ENCODE data around the gene DPY19L3. TPM values are rescaled to one million over a fixed set of nuclear protein-coding genes. Genes with fewer than 3 reads are reported as not detected.
"Not testable (repeated sequence)": the region's sequence is repeated elsewhere in the genome, so short reads cannot be mapped to it uniquely, and the experiment has no call there.

The DPY19L3 gene
- total RNA-seq, 1 donor from 2014 or later = 19.5 TPM

DNA sequence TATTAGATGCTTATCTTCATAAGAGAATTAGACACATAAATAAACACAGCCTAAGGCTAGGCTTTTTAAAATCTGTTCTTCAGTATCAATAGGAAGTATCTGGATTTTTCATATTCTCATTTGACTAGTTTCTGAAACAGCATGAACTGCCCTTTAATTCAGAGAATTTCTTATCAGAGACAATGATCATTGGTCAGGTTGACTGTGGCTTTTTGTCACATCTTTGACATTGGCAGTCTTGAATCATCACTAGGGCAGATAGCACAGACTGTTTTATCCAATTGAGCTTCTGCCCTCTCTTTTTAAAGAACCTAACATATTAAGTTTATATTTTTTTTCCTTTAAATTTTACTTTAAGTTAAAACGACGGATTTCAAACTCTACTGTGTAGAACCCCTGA is 59.6 kb downstream of the DPY19L3 start:
- intact Hi-C loops (cut with micrococcal nuclease) = no loop called here
- Mint-ChIP-seq H3K4me3 (no peak overlapping the region), H3K36me3 (ENCODE audit: low read depth) (no peaks in the 10 kb centered on the region), H3K9me3 (no peaks in the 10 kb centered on the region), H3K4me1 (no peaks in the 10 kb centered on the region), H3K27me3 (no peaks in the 10 kb centered on the region), H3K27ac (no peak overlapping the region)
- no peak for DNase-seq

DNA sequence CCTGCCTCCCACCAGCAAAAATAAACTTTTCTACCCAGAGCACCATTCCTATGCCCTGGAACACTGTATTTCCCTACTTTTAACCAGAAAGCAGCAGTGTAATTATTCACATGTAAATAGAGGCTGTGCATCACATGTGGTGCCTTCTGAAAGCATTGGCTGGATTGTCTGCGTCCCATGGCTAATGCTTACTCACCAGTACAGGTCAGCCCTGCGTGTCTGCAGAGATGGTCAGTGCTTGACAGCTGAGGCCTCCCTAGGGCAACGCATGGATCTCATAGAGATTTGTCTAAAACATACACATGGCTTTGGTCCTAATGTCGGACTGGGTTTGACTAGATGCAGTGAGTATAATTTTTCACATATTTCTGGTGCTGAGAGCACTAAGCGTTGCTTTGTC is 64.2 kb downstream of the DPY19L3 start:
- H3K9me3 Mint-ChIP-seq = no peaks in the 10 kb centered on the region
- no peaks in the 10 kb centered on the region for H3K36me3 Mint-ChIP-seq (ENCODE audit: low read depth)
- H3K27ac Mint-ChIP-seq = no peak overlapping the region
- intact Hi-C loops (cut with micrococcal nuclease) = no loop called here
- no peak for DNase-seq
- peaks cover 4% of the 10 kb centered on the region for H3K4me1 Mint-ChIP-seq
- no peaks in the 10 kb centered on the region for H3K27me3 Mint-ChIP-seq
- H3K4me3 Mint-ChIP-seq = no peak overlapping the region

DNA sequence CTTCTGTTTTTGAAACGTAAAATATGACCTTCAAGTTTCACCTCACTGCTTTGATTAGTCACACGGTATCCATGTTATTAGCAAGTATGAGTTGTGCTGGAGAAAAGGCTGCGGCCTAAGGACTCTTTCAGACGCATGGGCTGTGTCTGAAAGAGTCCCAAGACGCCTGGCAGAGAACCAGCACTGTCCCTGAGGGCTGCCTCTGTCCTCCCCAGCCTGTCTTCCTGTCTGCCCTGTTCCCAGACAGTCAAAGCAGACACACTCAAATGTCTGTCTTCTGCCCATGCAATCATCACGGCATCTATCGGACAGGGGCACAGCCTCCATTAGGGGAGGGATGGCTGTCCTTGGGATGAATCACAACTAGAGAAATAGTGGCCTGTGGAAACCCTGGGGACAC is 65.5 kb downstream of the DPY19L3 start:
- no peak for DNase-seq
- peaks cover 4% of the 10 kb centered on the region for H3K4me1 Mint-ChIP-seq
- no peak overlapping the region for H3K4me3 Mint-ChIP-seq
- H3K36me3 Mint-ChIP-seq (ENCODE audit: low read depth) = no peaks in the 10 kb centered on the region
- no peak overlapping the region for H3K27ac Mint-ChIP-seq
- no peaks in the 10 kb centered on the region for H3K27me3 Mint-ChIP-seq
- H3K9me3 Mint-ChIP-seq = no peaks in the 10 kb centered on the region
- intact Hi-C loops (cut with micrococcal nuclease) = no loop called here

DNA sequence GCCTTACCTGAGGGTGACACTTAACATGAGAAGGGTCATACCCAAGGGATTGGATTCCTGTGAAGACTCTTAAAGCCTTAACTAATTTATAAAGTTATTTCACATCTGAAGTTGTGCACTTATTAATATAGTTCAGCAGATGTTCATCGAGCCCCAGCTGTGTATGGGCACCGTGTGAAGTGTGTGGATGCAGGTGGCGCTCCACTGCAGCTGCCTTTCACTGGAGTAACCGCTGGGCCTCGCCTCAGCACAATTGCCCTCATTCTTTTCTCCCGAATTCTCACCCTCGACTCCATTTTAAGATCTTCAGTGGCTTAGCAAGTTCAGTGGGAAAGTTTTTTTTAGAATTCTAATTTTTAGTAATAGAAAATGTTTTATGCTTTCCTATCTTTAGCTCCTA is 66.2 kb downstream of the DPY19L3 start:
- DNase-seq = no peak
- no peaks in the 10 kb centered on the region for H3K36me3 Mint-ChIP-seq (ENCODE audit: low read depth)

DNA sequence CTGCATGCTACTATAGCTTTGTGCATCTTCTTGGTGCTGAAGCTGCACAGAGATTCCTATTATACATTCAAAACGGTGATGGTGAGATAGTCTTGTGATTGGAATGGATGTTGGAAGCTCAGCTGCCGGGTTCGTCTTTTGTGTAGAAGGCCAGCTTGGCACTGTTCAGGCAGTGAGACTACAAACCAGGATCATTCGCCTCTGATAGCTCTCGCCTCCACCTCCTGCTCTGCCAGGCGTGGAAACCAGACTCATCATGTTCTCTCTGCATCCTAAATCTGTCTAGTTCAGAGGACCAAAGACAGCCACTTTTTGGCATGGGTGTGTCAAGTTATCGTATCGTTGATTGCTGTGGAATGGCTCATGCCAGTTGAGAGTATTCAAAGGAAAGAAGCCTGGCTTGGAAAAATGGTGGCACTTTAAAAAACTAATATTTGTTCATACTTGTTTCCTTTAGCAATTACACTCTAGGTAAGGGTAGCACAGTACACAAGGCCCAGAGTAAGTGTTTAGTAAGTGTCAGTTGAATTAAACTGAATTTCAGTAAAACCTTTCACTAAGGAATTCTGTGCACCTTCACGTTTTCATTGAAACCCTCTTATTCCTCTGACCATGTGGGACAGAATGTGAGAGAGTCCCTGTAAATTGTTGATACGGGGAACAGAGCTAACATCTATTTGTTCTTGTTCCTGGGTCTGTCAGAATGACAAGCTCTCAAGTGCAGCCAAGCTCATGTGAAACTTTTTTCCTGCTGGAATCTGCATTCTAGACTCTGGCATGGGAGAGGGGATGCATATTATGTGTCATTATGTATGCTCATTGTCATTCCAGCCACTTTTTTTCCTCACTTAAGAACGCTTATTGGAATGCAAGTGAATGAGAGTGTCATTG is 69.8 kb downstream of the DPY19L3 start:
- no peak for DNase-seq
- intact Hi-C loops (cut with micrococcal nuclease) = no loop called here
- Mint-ChIP-seq H3K4me3 (no peak overlapping the region), H3K36me3 (ENCODE audit: low read depth) (peaks cover 2% of the 10 kb centered on the region), H3K27me3 (no peaks in the 10 kb centered on the region), H3K27ac (no peak overlapping the region), H3K4me1 (peaks cover 4% of the 10 kb centered on the region), H3K9me3 (no peaks in the 10 kb centered on the region)

More for the DNA sequence above, 66.2 kb downstream of the DPY19L3 start:
- no peak overlapping the region for H3K27ac Mint-ChIP-seq
- no peaks in the 10 kb centered on the region for H3K27me3 Mint-ChIP-seq
- peaks cover 4% of the 10 kb centered on the region for H3K4me1 Mint-ChIP-seq
- H3K4me3 Mint-ChIP-seq = no peak overlapping the region
- intact Hi-C loops (cut with micrococcal nuclease) = no loop called here
- no peaks in the 10 kb centered on the region for H3K9me3 Mint-ChIP-seq

DNA sequence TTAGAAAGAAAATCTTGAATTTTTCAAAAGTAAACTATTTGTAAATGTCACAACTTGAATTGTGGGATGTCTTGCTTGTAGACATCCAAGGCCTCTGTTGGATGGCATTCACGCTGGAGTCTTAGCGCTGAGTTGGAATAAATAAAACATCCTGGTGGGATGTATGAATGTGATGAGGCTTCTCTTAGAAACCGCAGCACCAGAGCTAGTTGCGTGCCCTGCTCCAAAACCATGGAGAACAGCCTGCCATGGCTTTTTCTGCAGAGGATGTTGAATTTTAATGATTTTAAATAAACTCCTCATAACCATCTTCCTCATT is 70.4 kb downstream of the DPY19L3 start:
- DNase-seq = no peak
- Mint-ChIP-seq H3K9me3 (no peaks in the 10 kb centered on the region), H3K27me3 (no peaks in the 10 kb centered on the region), H3K27ac (no peak overlapping the region), H3K4me3 (no peak overlapping the region), H3K4me1 (peaks cover 4% of the 10 kb centered on the region), H3K36me3 (ENCODE audit: low read depth) (peaks cover 2% of the 10 kb centered on the region)
- intact Hi-C loops (cut with micrococcal nuclease) = no loop called here

DNA sequence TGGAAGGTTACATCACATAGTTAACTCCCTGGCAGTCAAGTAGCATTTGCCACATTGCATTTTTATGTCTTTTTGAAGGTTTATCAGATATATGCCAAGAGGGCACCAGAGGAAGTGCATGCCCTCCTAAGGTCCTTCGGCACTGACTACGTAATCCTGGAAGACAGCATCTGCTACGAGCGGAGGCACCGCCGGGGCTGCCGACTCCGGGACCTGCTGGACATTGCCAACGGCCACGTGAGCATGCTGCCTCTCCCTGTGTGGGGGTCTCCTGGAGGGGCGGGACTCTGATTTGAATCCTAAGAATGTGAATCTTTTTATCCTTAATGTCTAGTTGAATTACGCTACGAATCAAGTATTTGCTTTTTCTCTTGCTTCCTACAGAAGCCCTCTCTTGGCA is 74.8 kb downstream of the DPY19L3 start:
- peaks cover 2% of the 10 kb centered on the region for H3K36me3 Mint-ChIP-seq (ENCODE audit: low read depth)
- H3K4me3 Mint-ChIP-seq = no peak overlapping the region
- H3K9me3 Mint-ChIP-seq = no peaks in the 10 kb centered on the region
- H3K27ac Mint-ChIP-seq = no peak overlapping the region
- no peak for DNase-seq
- no peaks in the 10 kb centered on the region for H3K4me1 Mint-ChIP-seq
- intact Hi-C loops (cut with micrococcal nuclease) = no loop called here
- no peaks in the 10 kb centered on the region for H3K27me3 Mint-ChIP-seq

DNA sequence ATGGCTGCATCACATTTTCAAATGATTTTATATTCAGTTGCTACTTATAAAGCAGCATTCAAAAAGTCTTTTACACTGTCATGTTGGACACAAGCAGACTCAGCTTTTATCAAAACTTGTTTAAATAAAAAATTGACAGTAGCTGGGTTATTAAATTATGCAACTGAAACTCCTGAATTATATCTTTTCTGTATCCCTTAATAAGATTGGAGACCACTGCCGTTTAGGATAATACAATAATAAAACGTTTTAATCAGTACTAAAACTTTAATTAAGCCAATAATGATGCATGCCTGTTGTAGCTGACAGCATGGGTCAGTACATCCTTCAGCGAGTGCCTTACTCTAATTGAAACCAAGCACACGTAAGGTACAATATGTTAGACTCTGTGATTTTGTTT is 78.0 kb downstream of the DPY19L3 start:
- intact Hi-C loops (cut with micrococcal nuclease) = no loop called here
- no peaks in the 10 kb centered on the region for H3K4me1 Mint-ChIP-seq
- no peak overlapping the region for H3K27ac Mint-ChIP-seq
- no peak overlapping the region for H3K4me3 Mint-ChIP-seq
- H3K27me3 Mint-ChIP-seq = no peaks in the 10 kb centered on the region
- no peak for DNase-seq
- H3K36me3 Mint-ChIP-seq (ENCODE audit: low read depth) = no peaks in the 10 kb centered on the region
- no peaks in the 10 kb centered on the region for H3K9me3 Mint-ChIP-seq

DNA sequence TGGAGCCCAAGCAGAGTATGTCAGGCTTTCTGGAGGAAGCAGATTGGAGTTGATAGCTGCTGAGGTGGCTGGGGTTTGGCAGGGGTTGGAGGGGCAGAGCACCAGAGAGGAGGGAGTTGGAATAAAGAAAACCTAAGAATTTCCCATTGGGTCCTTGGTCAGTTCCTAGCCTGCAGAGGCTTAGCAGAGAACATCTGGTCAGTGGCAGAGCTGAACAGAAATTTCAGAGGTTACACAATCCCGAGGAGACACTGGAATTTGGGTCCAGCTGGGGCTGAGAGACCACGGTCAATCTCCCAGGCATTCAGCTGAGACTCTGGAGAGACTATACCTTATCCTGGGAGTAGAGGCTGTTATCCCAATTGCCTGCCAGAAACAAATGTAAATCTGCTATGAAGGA is 84.4 kb downstream of the DPY19L3 start:
- Mint-ChIP-seq H3K27ac (no peak overlapping the region), H3K4me3 (no peak overlapping the region), H3K27me3 (peaks cover 2% of the 10 kb centered on the region), H3K4me1 (peaks cover 1% of the 10 kb centered on the region), H3K9me3 (no peaks in the 10 kb centered on the region), H3K36me3 (ENCODE audit: low read depth) (no peaks in the 10 kb centered on the region)
- DNase-seq = no peak
- intact Hi-C loops (cut with micrococcal nuclease) = no loop called here

DNA sequence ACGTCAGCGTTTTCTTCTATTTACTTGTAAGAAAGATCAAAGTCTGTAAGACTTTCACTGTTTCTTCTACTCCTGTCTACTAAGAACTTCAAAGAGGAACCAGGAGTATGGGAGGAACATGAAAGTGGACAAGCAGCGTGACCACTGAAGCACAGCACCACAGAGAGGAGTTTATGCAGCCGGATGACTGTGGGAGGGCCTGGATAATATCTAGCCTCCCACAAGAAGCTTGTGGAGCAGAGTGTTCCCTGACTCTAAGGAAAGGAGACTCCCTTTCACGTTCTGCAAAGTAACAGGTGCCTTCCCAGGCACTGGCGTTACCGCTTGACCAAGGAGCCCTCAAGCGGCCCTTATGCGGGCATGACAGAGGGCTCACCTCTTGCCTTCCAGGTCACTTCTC is 91.8 kb downstream of the DPY19L3 start:
- DNase-seq = no peak
- intact Hi-C loops (cut with micrococcal nuclease) = no loop called here
- H3K4me3 Mint-ChIP-seq = no peak overlapping the region

DNA sequence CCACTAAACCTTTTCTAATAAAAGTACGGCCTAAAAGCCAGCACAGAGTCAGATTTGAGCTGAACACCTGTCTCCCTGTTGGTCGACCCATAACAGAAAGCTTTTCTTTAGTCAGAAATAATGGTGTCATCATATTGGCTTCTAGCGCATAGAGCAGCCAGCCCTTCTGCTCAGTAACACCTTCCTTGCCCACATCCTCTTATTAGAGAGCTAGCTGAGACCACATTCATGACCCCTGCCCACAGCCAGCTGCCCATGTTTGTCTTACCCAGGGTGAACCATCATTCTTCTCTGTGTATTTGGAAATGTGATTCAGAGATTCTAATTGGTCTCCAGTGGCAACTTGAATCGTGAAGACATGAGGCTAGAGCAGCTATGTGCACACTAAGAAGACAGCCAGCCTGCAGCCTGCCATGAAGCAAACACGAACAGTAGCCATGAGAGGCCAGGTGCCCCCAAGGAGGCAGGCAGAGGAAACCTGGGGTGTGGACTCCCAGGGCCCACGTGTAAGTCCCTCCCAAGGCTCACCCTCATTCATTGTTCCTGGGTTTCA is 93.2 kb downstream of the DPY19L3 start:
- intact Hi-C loops (cut with micrococcal nuclease) = no loop called here
- Mint-ChIP-seq H3K27ac (no peak overlapping the region), H3K9me3 (no peaks in the 10 kb centered on the region), H3K27me3 (peaks cover 2% of the 10 kb centered on the region), H3K4me1 (peaks cover 1% of the 10 kb centered on the region), H3K4me3 (no peak overlapping the region), H3K36me3 (ENCODE audit: low read depth) (no peaks in the 10 kb centered on the region)
- no peak for DNase-seq

More for the DNA sequence above, 91.8 kb downstream of the DPY19L3 start:
- peaks cover 1% of the 10 kb centered on the region for H3K4me1 Mint-ChIP-seq
- H3K36me3 Mint-ChIP-seq (ENCODE audit: low read depth) = no peaks in the 10 kb centered on the region
- no peaks in the 10 kb centered on the region for H3K9me3 Mint-ChIP-seq
- peaks cover 2% of the 10 kb centered on the region for H3K27me3 Mint-ChIP-seq
- H3K27ac Mint-ChIP-seq = no peak overlapping the region

DNA sequence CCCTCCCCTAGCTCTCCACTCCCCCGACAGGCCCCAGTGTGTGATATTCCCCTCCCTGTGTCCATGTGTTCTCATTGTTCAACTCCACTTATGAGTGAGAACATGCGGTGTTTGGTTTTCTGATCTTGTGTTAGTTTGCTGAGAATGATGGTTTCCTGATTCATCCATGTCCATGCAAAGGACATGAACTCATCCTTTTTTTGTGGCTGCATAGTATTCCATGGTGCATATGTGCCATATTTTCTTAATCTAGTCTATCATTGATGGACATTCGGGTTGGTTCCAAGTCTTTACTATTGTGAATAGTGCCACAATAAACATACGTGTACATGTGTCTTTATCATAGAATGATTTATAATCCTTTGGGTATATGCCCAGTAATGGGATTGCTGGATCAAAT is 106.9 kb downstream of the DPY19L3 start:
- intact Hi-C loops (cut with micrococcal nuclease); H3K27me3 Mint-ChIP-seq: not testable (repeated sequence)

DNA sequence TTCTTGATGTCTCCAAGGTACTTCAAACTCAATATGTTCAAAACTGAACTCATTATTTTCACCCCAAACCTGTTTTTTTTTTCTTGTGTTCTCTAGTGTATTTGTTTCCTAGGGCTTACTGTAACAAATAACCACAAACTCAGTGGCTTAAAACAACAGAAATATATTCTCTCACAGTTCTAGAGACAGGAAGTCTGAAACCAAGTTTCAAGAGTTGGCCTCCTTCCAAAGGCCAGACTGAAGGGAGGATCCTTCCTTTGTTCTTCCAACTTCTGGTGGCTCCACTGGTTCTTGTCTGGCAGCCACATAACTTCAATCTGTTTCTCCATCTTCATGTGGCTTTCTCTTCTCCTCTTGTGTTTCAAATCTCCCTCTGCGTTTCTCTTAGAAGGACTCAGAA is 113.5 kb downstream of the DPY19L3 start:
- H3K27ac Mint-ChIP-seq = no peak overlapping the region
- DNase-seq = no peak
- no peaks in the 10 kb centered on the region for H3K36me3 Mint-ChIP-seq (ENCODE audit: low read depth)
- H3K4me3 Mint-ChIP-seq = no peak overlapping the region
- intact Hi-C loops (cut with micrococcal nuclease) = no loop called here
- no peaks in the 10 kb centered on the region for H3K27me3 Mint-ChIP-seq
- peaks cover 10% of the 10 kb centered on the region for H3K4me1 Mint-ChIP-seq
- H3K9me3 Mint-ChIP-seq = peaks cover 14% of the 10 kb centered on the region

More for the DNA sequence above, 106.9 kb downstream of the DPY19L3 start:
- DNase-seq; H3K4me1 Mint-ChIP-seq; H3K27ac Mint-ChIP-seq; H3K36me3 Mint-ChIP-seq (ENCODE audit: low read depth); H3K4me3 Mint-ChIP-seq; H3K9me3 Mint-ChIP-seq: not testable (repeated sequence)

DNA sequence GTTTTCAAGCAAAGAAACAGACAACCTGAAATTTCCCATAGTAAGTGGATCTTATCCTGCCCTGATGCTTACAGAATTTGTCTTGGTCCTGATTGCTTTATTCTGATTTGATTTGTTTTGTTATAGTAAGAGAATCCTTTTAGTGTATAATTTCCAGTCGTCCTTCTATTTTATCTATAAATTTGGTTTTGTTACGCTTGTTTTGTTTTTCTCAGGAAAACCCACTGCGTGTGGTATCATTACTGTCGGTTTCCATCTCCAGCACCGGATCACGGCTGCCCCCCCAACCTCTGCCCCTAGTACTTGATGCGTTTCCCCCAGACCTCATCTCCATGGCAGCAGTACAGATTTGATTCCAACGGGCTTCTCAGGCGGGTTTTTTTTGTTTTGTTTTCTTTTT is 117.4 kb downstream of the DPY19L3 start:
- DNase-seq = no peak
- intact Hi-C loops (cut with micrococcal nuclease) = no loop called here
- H3K4me3 Mint-ChIP-seq = no peak overlapping the region
- H3K27ac Mint-ChIP-seq = no peak overlapping the region
- peaks cover 1% of the 10 kb centered on the region for H3K27me3 Mint-ChIP-seq
- no peaks in the 10 kb centered on the region for H3K36me3 Mint-ChIP-seq (ENCODE audit: low read depth)
- H3K9me3 Mint-ChIP-seq = peaks cover 9% of the 10 kb centered on the region
- peaks cover 10% of the 10 kb centered on the region for H3K4me1 Mint-ChIP-seq

DNA sequence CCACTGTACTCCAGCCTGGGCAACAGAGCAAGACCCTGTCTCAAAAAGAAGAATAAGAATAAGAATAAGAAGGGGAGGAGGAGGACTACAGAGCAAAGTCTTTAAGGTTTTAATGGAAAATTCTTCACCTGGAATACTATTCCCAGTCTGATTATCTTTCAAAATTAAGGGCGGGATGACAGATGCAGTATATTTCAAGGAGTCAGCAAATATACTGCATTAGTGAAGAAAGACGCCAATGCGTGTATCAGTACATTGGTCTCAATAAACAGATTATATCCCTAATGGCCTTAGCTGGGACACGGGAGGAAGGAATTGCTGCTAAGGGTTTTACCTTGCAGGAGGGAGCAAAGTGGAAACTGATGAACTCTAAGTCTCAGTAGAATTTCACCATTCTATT is 121.3 kb downstream of the DPY19L3 start:
- intact Hi-C loops (cut with micrococcal nuclease) = no loop called here
- Mint-ChIP-seq H3K4me1 (no peaks in the 10 kb centered on the region), H3K4me3 (no peak overlapping the region), H3K27ac (no peak overlapping the region), H3K27me3 (peaks cover 1% of the 10 kb centered on the region), H3K36me3 (ENCODE audit: low read depth) (no peaks in the 10 kb centered on the region), H3K9me3 (peaks cover 2% of the 10 kb centered on the region)
- no peak for DNase-seq
